H1 (cell line): ENCODE data around the gene YIF1A. TPM values are rescaled to one million over a fixed set of nuclear protein-coding genes. Genes with fewer than 3 reads are reported as not detected.

ENCODE experiments used
- CTCF ChIA-PET: fragments of 300-600 bp; sonication (Branson Sonifier 250); formaldehyde crosslinking; loops from one replicate; lab custom pipeline; 2021; ENCODE audit not compliant: partially characterized antibody; lab: Charles Lee
- POLR2A ChIA-PET: fragments of 300-600 bp; sonication (Branson Sonifier 250); formaldehyde crosslinking; loops from one replicate; lab custom pipeline; 2021; ENCODE audit warnings: inconsistent platforms; ENCODE audit not compliant: partially characterized antibody; lab: Charles Lee
- DNase-seq, 2 experiments: peaks; one replicate each; pipeline versions ENCODE4 v3.0.0 to v3.0.0-alpha.2; 2010 to 2022; ENCODE audit warnings: low spot score in 2 of 2, low read depth in 1 of 2, mixed read lengths in 1 of 2
- FAIRE-seq: peaks from 2 replicates; lab custom pipeline; 2011; peaks lifted over from hg19 to GRCh38; lab: Jason Lieb, UNC
- H2AFZ ChIP-seq: 2 replicates; pipeline ENCODE4 v1.8.1; 2012; ENCODE audit warnings: low read length, inconsistent platforms
- H2AK5ac ChIP-seq: 2 replicates; pipeline ENCODE4 v1.6.1; 2013; ENCODE audit warnings: low read depth, low read length
- H2BK120ac ChIP-seq: replicated peaks from 2 replicates; pipeline ENCODE3; 2013; ENCODE audit warnings: low read depth, low read length, inconsistent platforms
- H2BK12ac ChIP-seq: 2 replicates; pipeline ENCODE4 v1.6.1; 2013; ENCODE audit warnings: low read depth, low read length
- H2BK15ac ChIP-seq: 2 replicates; pipeline ENCODE4 v1.6.1; 2013; ENCODE audit warnings: low read length
- H2BK20ac ChIP-seq: 2 replicates; pipeline ENCODE4 v1.6.1; 2013; ENCODE audit warnings: low read length
- H2BK5ac ChIP-seq: 2 replicates; pipeline ENCODE4 v1.6.1; 2013; ENCODE audit warnings: low read depth, low read length
- H3K14ac ChIP-seq: 2 replicates; pipeline ENCODE4 v1.6.1; 2013; ENCODE audit warnings: inconsistent platforms; ENCODE audit not compliant: insufficient read length
- H3K18ac ChIP-seq: 2 replicates; pipeline ENCODE4 v1.6.1; 2013; ENCODE audit warnings: low read length; ENCODE audit errors: extremely low read depth
- H3K23ac ChIP-seq: 2 replicates; pipeline ENCODE4 v1.6.1; 2013; ENCODE audit warnings: inconsistent platforms; ENCODE audit not compliant: insufficient read length
- H3K23me2 ChIP-seq: 2 replicates; pipeline ENCODE4 v1.6.1; 2013; ENCODE audit warnings: low read depth, low read length
- H3K27ac ChIP-seq: 2 replicates; pipeline ENCODE4 v1.6.1; 2011; ENCODE audit warnings: low read depth, low read length, inconsistent platforms
- H3K27me3 ChIP-seq, 4 experiments: replicated peaks in 1 of 4; 1 replicate in 1 of 4; 2 replicates in 3 of 4; pipeline versions ENCODE4 v1.6.1 to v1.8.1; 2011 to 2013; ENCODE audit warnings: low read length in 3 of 4, mild to moderate bottlenecking in 3 of 4, inconsistent platforms in 2 of 4, mixed read lengths in 2 of 4, moderate library complexity in 1 of 4; ENCODE audit not compliant: control insufficient read depth in 3 of 4, insufficient read depth in 3 of 4; ENCODE audit errors: extremely low read depth in 1 of 4
- H3K36me3 ChIP-seq, 4 experiments: 2 replicates each; pipeline versions ENCODE4 v1.6.1 to v1.8.1; 2011 to 2013; ENCODE audit warnings: mild to moderate bottlenecking in 4 of 4, low read length in 3 of 4, moderate library complexity in 2 of 4, control low read depth in 1 of 4, inconsistent platforms in 1 of 4; ENCODE audit not compliant: insufficient read depth in 4 of 4, control insufficient read depth in 2 of 4
- H3K4ac ChIP-seq: replicated peaks from 2 replicates; pipeline ENCODE3; 2013; ENCODE audit warnings: low read length, low read depth, mixed read lengths, inconsistent platforms; ENCODE audit not compliant: insufficient read length
- H3K4me1 ChIP-seq, 4 experiments: replicated peaks in 1 of 4; 1 replicate in 1 of 4; 2 replicates in 3 of 4; pipeline versions ENCODE4 v1.6.1 to v1.8.1; 2011 to 2013; ENCODE audit warnings: low read length in 3 of 4, inconsistent platforms in 2 of 4, mixed read lengths in 1 of 4; ENCODE audit not compliant: insufficient read depth in 4 of 4, control insufficient read depth in 3 of 4
- H3K4me2 ChIP-seq, 2 experiments: 2 replicates each; pipeline versions ENCODE4 v1.6.1 to v1.8.1; 2011 to 2013; ENCODE audit warnings: low read depth in 2 of 2, low read length in 2 of 2, control low read depth in 1 of 2, inconsistent platforms in 1 of 2, mild to moderate bottlenecking in 1 of 2; ENCODE audit not compliant: insufficient read depth in 1 of 2
- H3K4me3 ChIP-seq, 4 experiments: fragments of 200-600, 300-600 bp in 1 of 4; sonication (generic), shearing (Covaris generic), sonication (Bioruptor Twin) in 1 of 4; 2 replicates each; pipeline versions ENCODE4 v1.5.1 to v1.8.1; 2011 to 2016; ENCODE audit warnings: low read length in 4 of 4, low read depth in 3 of 4, control low read depth in 2 of 4, inconsistent platforms in 2 of 4, mild to moderate bottlenecking in 2 of 4, mixed read lengths in 1 of 4, moderate library complexity in 1 of 4; ENCODE audit not compliant: insufficient read depth in 2 of 4; ENCODE audit errors: extremely low read depth in 1 of 4
- H3K56ac ChIP-seq: replicated peaks from 2 replicates; pipeline ENCODE3; 2013; ENCODE audit warnings: low read depth, mild to moderate bottlenecking, mixed read lengths, low read length, inconsistent platforms; ENCODE audit not compliant: insufficient read length
- H3K79me1 ChIP-seq: 2 replicates; pipeline ENCODE4 v1.6.1; 2013; ENCODE audit warnings: low read depth, low read length, control low read depth
- H3K79me2 ChIP-seq, 2 experiments: 2 replicates each; pipeline versions ENCODE4 v1.6.1 to v1.8.1; 2012 to 2013; ENCODE audit warnings: low read length in 2 of 2, mild to moderate bottlenecking in 2 of 2, inconsistent platforms in 1 of 2; ENCODE audit not compliant: insufficient read depth in 2 of 2, control insufficient read depth in 1 of 2
- H3K9ac ChIP-seq, 4 experiments: replicated peaks in 1 of 4; 1 replicate in 1 of 4; 2 replicates in 3 of 4; pipeline versions ENCODE4 v1.6.1 to v1.8.1; 2011 to 2013; ENCODE audit warnings: low read depth in 3 of 4, low read length in 3 of 4, control low read depth in 2 of 4, mild to moderate bottlenecking in 2 of 4, moderate library complexity in 2 of 4, inconsistent platforms in 1 of 4; ENCODE audit errors: extremely low read depth in 1 of 4
- H3K9me3 ChIP-seq, 2 experiments: 2 replicates each; pipeline versions ENCODE4 v1.6.1 to v1.8.1; 2012 to 2013; ENCODE audit warnings: mild to moderate bottlenecking in 2 of 2, moderate library complexity in 2 of 2, control low read depth in 1 of 2, inconsistent platforms in 1 of 2, low read depth in 1 of 2, low read length in 1 of 2, mixed read lengths in 1 of 2; ENCODE audit not compliant: insufficient read depth in 2 of 2
- H4K20me1 ChIP-seq, 2 experiments: replicated peaks in 1 of 2; 2 replicates each; pipeline versions ENCODE3 to v1.8.1; 2011 to 2013; ENCODE audit warnings: inconsistent platforms in 2 of 2, low read length in 2 of 2, mild to moderate bottlenecking in 1 of 2; ENCODE audit not compliant: insufficient read depth in 2 of 2, control insufficient read depth in 1 of 2
- H4K5ac ChIP-seq: 2 replicates; pipeline ENCODE4 v1.6.1; 2013; ENCODE audit warnings: low read length, low read depth, mixed read lengths, inconsistent platforms; ENCODE audit not compliant: insufficient read length
- H4K8ac ChIP-seq: 2 replicates; pipeline ENCODE4 v1.8.0; 2013; ENCODE audit warnings: mild to moderate bottlenecking, moderate library complexity, low read length, inconsistent platforms; ENCODE audit not compliant: insufficient read depth; ENCODE audit errors: extremely low read depth
- H4K91ac ChIP-seq: replicated peaks from 2 replicates; pipeline ENCODE3; 2013; ENCODE audit warnings: low read length, mixed read lengths, inconsistent platforms; ENCODE audit not compliant: insufficient read length
- ASH2L ChIP-seq: fragments of 200-600, 300-600 bp; sonication (generic); IDR thresholded peaks from one replicate; pipeline ENCODE4 v1.7.1; 2017; ENCODE audit warnings: low read length
- EZH2 ChIP-seq: fragments of 200-600 bp; sonication (generic); IDR thresholded peaks from 2 replicates; pipeline ENCODE4 v1.7.1; 2012; ENCODE audit warnings: low read depth, mild to moderate bottlenecking, moderate library complexity, low read length, inconsistent platforms; ENCODE audit not compliant: severe bottlenecking
- HDAC2 ChIP-seq, 2 experiments: fragments of 300-600 bp in 1 of 2; sonication (generic) in 1 of 2; IDR thresholded peaks; 2 replicates each; pipeline ENCODE4 v1.6.1; 2011 to 2012; ENCODE audit warnings: low read depth in 2 of 2, low read length in 2 of 2, mild to moderate bottlenecking in 2 of 2, moderate library complexity in 2 of 2, borderline replicate concordance in 1 of 2, inconsistent platforms in 1 of 2
- KDM1A ChIP-seq: fragments of 200-600, 300-600 bp; sonication (generic); IDR thresholded peaks from 2 replicates; pipeline ENCODE4 v1.7.1; 2016; ENCODE audit warnings: mild to moderate bottlenecking, low read length, borderline replicate concordance
- PHF8 ChIP-seq: fragments of 200-600 bp; sonication (generic); conservative IDR thresholded peaks from 2 replicates; pipeline ENCODE4 v1.7.1; 2012; ENCODE audit warnings: low read depth, mild to moderate bottlenecking, inconsistent platforms, low read length, moderate library complexity
- POLR2A ChIP-seq, 2 experiments: IDR thresholded peaks; 1 replicate in 1 of 2; 2 replicates in 1 of 2; pipeline ENCODE4 v1.6.1; 2011; ENCODE audit warnings: low read depth in 2 of 2, low read length in 2 of 2, mild to moderate bottlenecking in 2 of 2; ENCODE audit errors: control extremely low read depth in 1 of 2
- RBBP5 ChIP-seq: IDR thresholded peaks from 2 replicates; pipeline ENCODE4 v1.7.1; 2012; ENCODE audit warnings: low read depth, mild to moderate bottlenecking, inconsistent platforms, low read length, moderate library complexity, borderline replicate concordance
- SUZ12 ChIP-seq: fragments of 200-600 bp; sonication (generic); IDR thresholded peaks from 2 replicates; pipeline ENCODE4 v1.6.1; 2012; ENCODE audit warnings: mild to moderate bottlenecking, inconsistent platforms, low read length, moderate library complexity, mixed read lengths
- ZNF274 ChIP-seq: IDR thresholded peaks from 2 replicates; pipeline ENCODE4 v1.7.0; 2012; ENCODE audit warnings: low read length, borderline replicate concordance; ENCODE audit errors: extremely low read depth
- WGBS, 2 experiments: shearing (Covaris generic) in 1 of 2; methylation state at CpG; one replicate each; pipeline versions ENCODE4 v1.1.6 to v1.1.7; 2013 to 2015; ENCODE audit warnings: low lambda C conversion rate in 2 of 2, mixed read lengths in 2 of 2, inconsistent platforms in 1 of 2, low coverage in 1 of 2, missing lambda C conversion rate in 1 of 2; ENCODE audit not compliant: insufficient replicate concordance in 2 of 2, insufficient coverage in 1 of 2, insufficient read length in 1 of 2; ENCODE audit errors: extremely low coverage in 1 of 2, missing lambda C conversion rate in 1 of 2; 5-methylcytosine and 5-hydroxymethylcytosine counted together
- polyA plus RNA-seq, 7 experiments: library from polyadenylated mRNA; depleted of rRNA in 3 of 7; stranded (reverse) in 5 of 7; unstranded in 2 of 7; fragments of >200 nt in 5 of 7; fragments of 200-250 nt in 2 of 7; gene quantifications; 1 replicate in 5 of 7; 2 replicates in 1 of 7; 4 replicates in 1 of 7; pipeline versions ENCODE4 v1.2.1 to v1.2.3, GENCODE V29; 2011 to 2013; ENCODE audit warnings: missing spikeins in 2 of 7, mixed read lengths in 2 of 7
- total RNA-seq: library from RNA; stranded (reverse); fragmentation: NEBNext Ultra II Directional; extraction: Animal tissue kit (Norgen Biotek cat#: 25700); gene quantifications from 2 replicates; pipeline ENCODE4 v1.2.1, GENCODE V29; 2021

The YIF1A gene
- total and polyA plus RNA-seq, 2 of the 8 experiments (the other 6 are each of a cell fraction or from before 2014, with no cell fraction given) = 70.1 to 178 TPM

GRCh38 chr11:66291303-66291705, 2.4 kb upstream of the YIF1A start:
- peaks cover 0 to 21% (median 6%) of the 10 kb centered on the region in 4 experiments; a peak in 5 of 7 replicates for H3K4me1 ChIP-seq
- no peak overlapping the region; the same call in 1 of the 2 replicates for H4K8ac ChIP-seq
- H4K20me1 ChIP-seq = peaks cover 4 to 10% of the 10 kb centered on the region in 2 experiments
- H2BK12ac ChIP-seq = peak overlapping the region; percentile 43; the same call in 1 of the 2 replicates
- WGBS, 2 experiments = 20% methylated on average over 16 of the region's 16 CpGs; no CpG with 5 or more reads in 1 of the 2 experiments
- ChIA-PET POLR2A (interaction anchor here (0.6 to 4.5 kb wide), 9 partner anchors 8 to 79 kb away, joined by 3 to 29 read pairs (median 4); no protein-coding TSS in a partner anchor), CTCF (interaction anchor here (0.6 to 6.9 kb wide), 7 partner anchors 9 to 1026 kb away, joined by 3 to 57 read pairs (median 4); no protein-coding TSS in a partner anchor)
- no peak overlapping the region for H4K5ac ChIP-seq
- no peak overlapping the region for H2BK120ac ChIP-seq
- TF ChIP-seq PHF8 (no peak), EZH2 (peak; percentile 40), KDM1A (peak; percentile 94), POLR2A (IDR thresholded peaks at IDR 0.05; ENCODE audit: control extremely low read depth in 1 of 2, low read depth in 2 of 2, low read length in 2 of 2) (no peak), ZNF274 (no peak), ASH2L (no peak), RBBP5 (0 out of 2 replicates have a peak, but pooled peaks have one; percentile 0), SUZ12 (0 out of 2 replicates have a peak, but pooled peaks have one; percentile 25), HDAC2 (IDR thresholded peaks at IDR 0.05; ENCODE audit: borderline replicate concordance in 1 of 2, low read depth in 2 of 2, low read length in 2 of 2) (peak in 1 of 2 experiments; percentile 51; a peak in 1 of 4 replicates)
- no peak overlapping the region for H2AK5ac ChIP-seq
- H3K56ac ChIP-seq = no peak overlapping the region
- H3K9ac ChIP-seq = no peak overlapping the region
- no peak overlapping the region for H2BK5ac ChIP-seq
- no peak overlapping the region for H3K23ac ChIP-seq
- H3K9me3 ChIP-seq = no peaks in the 10 kb centered on the region
- no peak overlapping the region for H2BK15ac ChIP-seq
- DNase-seq (peak in 1 of 2 experiments; percentile 57), FAIRE-seq (no peak)
- H3K4me2 ChIP-seq = peak overlapping the region; percentile 43 to 75
- H3K14ac ChIP-seq = no peak overlapping the region
- peaks cover 12% of the 10 kb centered on the region; the same call in 1 of the 2 replicates for H3K23me2 ChIP-seq
- no peak overlapping the region for H3K18ac ChIP-seq
- peaks cover 2 to 28% (median 18%) of the 10 kb centered on the region in 4 experiments for H3K27me3 ChIP-seq
- H4K91ac ChIP-seq = no peak overlapping the region
- H3K4me3 ChIP-seq = peak overlapping the region; percentile 40 to 76 (median 49)
- H3K27ac ChIP-seq = no peak overlapping the region
- peaks cover 6% of the 10 kb centered on the region; the same call in 1 of the 2 replicates for H3K79me1 ChIP-seq
- no peaks in the 10 kb centered on the region for H3K36me3 ChIP-seq
- no peak overlapping the region for H2BK20ac ChIP-seq
- H3K4ac ChIP-seq = no peak overlapping the region
- no peak overlapping the region for H2AFZ ChIP-seq
- H3K79me2 ChIP-seq = peaks cover 0 to 9% of the 10 kb centered on the region in 2 experiments; a peak in 1 of 4 replicates
